KOPT-K1 (cell line): ENCODE results near the gene RCSD1.
A peak's percentile ranks its signal among the peaks of the same experiment; 100 is the strongest.

ENCODE experiments used
- H3K27ac ChIP-seq: fragments of 200-600 bp; sonication (generic); 2 replicates; pipeline ENCODE4 v1.5.1; 2016; ENCODE audit warnings: antibody characterized with exemption, mild to moderate bottlenecking, low read depth, low read length; ENCODE audit not compliant: poor library complexity, severe bottlenecking
- H3K36me3 ChIP-seq: fragments of 200-600 bp; sonication (generic); 2 replicates; pipeline ENCODE4 v1.5.1; 2017; ENCODE audit warnings: antibody characterized with exemption, mild to moderate bottlenecking, low read length, moderate library complexity; ENCODE audit not compliant: insufficient read depth
- H3K9me3 ChIP-seq: fragments of 200-600 bp; sonication (generic); 2 replicates; pipeline ENCODE4 v1.5.1; 2017; ENCODE audit warnings: antibody characterized with exemption, low read length, mild to moderate bottlenecking; ENCODE audit not compliant: insufficient read depth, poor library complexity, severe bottlenecking

RCSD1 gene

GRCh38 chr1:167695147-167695546 is 65.1 kb downstream of the RCSD1 start:
- Histone ChIP-seq H3K9me3 (no peaks in the 10 kb centered on the region), H3K36me3 (peaks cover 100% of the 10 kb centered on the region), H3K27ac (no peak overlapping the region)

DNA sequence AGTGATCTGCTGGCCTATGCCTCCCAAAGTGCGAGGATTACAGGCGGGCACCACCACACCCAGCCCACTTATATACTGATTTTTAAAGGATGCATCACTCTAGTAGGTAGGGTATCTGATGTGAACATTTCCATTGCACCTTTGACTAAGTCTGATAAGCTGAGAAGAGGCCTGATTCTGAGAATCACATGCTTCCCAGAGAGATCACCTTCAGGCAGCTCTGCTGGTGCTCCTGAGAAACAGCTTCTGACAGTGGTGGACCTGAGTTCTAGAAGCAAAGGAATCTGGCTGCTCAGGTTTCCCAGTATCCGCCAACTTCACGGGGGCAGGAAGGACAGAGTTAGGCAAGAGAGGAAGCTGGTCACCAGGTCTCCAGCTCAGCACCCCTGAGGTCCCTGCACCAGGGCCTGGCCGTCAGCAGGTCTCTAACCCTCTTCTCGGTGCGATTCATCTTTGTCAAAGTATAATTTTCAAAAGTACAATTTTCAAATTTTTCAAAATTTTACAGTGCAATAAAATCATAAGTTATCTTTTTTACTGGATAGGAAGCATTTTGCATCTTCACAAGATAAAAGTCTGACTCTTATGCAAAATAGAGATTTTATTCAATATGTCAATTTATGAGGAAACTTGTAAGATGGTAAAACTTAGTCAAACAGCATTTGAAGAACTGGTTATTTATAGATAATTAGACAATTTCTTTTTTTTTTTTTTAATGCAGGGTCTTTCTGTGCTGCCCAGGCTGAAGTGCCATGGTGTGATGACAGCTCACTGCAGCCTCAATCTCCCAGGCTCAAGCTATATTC is 65.9 kb downstream of the RCSD1 start:
- Histone ChIP-seq H3K36me3 (peaks cover 100% of the 10 kb centered on the region), H3K9me3 (no peaks in the 10 kb centered on the region), H3K27ac (no peak overlapping the region)

DNA sequence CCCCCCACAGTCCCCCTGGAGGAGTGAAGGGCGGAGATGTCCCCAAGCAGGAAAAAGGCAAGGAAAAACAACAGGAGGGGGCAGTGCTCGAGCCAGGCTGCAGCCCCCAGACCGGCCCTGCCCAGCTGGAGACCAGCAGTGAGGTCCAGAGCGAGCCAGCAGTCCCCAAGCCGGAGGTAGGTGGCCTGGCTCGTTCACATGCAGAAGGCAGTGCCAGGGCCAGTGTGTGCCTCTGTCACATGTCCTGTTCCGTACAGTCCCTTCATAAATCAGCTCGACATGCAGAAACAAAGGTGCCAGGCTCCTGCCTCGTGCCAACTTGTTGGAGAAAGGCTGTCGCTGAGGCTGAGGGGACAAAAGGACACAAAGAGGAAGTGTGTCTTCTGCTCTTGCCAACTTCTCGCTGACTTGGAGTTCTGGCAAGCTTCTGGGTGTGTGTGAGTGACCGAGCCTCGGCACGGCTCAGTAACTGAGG is 67.7 kb downstream of the RCSD1 start:
- no peak overlapping the region for H3K27ac ChIP-seq
- H3K36me3 ChIP-seq = peaks cover 100% of the 10 kb centered on the region
- no peaks in the 10 kb centered on the region for H3K9me3 ChIP-seq

- Histone ChIP-seq H3K27ac (no peak overlapping the region), H3K9me3 (no peaks in the 10 kb centered on the region), H3K36me3 (peaks cover 100% of the 10 kb centered on the region)
These were observed 68.3 kb downstream of the RCSD1 start for GRCh38 chr1:167698313-167698712.

DNA sequence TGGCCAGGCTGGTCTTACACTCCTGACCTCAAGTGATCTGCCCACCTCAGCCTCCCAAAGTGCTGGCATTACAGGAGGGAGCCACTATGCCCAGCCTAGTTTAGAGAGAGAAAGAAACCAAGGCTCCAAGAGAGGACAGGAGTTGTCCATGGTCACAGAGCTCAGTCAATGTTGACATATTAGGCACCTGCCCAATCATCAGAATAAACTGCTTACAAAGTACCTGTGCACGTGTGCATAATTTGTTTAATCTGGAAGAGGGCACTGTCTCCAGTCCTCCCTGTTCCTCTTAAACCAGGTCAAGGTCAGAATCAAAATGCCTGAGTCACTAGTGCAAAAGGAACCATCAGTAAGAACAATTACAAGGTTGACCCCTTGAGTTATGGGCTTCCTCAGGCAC is 71.5 kb downstream of the RCSD1 start:
- no peak overlapping the region for H3K27ac ChIP-seq
- H3K36me3 ChIP-seq = peaks cover 100% of the 10 kb centered on the region
- no peaks in the 10 kb centered on the region for H3K9me3 ChIP-seq

DNA sequence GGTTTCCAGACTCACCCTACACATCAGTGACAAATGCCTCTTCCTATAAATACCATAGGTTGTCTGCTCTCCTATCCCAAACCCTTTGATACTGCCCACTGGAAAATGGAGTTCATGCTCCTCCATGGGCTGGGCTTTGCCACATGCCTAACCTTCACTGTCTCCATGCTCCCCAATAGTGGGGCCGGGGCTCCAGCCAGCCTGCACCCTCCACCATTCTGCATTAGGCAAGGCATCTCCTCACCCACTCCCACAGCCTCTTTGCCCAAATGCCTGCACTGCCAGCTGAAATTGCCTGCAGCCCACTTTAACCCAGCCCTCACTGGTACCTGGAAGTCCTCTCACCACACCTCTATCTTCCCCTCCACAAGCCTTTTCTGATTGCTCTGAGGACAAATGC is 73.5 kb downstream of the RCSD1 start:
- Histone ChIP-seq H3K36me3 (peaks cover 88% of the 10 kb centered on the region), H3K9me3 (no peaks in the 10 kb centered on the region), H3K27ac (no peak overlapping the region)

DNA sequence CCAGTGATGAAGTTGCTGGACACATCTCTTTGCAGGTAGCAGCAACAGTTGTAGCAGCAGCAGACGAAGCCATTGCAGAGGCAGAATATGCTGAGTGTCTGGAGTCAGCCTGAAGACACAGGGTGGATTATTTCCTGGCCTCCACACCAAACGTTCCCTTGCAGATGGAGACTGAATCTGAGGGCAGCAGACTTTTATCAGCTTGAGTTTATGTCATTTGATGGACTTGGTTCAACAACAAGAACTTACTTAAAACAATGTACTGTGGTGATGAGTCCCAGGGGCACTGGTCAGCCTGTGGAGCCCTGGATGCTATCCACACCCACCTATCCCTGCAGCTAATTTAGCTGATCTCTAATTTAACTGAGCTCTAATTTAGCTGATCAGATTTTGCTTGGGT is 74.7 kb downstream of the RCSD1 start:
- H3K36me3 ChIP-seq = peaks cover 77% of the 10 kb centered on the region
- no peaks in the 10 kb centered on the region for H3K9me3 ChIP-seq
- no peak overlapping the region for H3K27ac ChIP-seq

DNA sequence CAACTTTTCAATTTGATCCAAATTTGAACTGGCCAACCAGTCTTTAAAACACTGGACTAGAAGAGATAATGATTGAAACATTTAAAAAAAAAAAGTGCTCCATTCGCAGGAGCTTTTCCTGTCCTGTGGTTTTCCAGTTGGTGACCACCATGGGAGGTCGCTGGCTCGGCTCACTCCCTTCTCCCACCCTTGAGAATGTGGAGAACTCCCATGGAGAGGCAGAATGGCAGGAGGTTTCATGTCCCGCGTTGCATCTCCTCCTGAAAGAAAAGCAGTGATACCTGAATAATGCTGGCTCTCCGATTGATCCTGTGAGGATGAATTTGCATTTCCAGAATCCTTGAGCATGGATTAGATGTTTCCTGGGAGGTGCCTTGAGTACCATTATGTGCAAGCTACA is 75.2 kb downstream of the RCSD1 start:
- H3K9me3 ChIP-seq = no peaks in the 10 kb centered on the region
- no peak overlapping the region for H3K27ac ChIP-seq
- H3K36me3 ChIP-seq = peaks cover 71% of the 10 kb centered on the region

DNA sequence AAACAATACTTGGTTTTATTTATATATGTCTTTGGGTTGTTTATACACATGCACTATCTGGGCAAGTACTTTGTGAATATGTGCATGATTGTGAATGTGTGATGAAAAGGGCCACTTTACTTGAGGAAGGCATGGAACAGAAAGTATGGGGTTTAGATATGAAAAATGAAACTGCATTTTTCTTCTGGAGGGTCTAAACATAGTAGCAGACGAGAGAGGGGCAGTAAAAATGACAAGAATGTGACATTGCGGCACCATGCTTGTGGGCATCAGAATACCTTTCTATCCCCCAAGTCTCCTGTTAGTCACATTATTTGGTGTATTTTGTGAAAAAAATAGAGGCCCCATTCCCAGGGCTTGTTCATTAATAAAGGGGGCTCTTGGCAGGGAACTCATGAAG is 76.3 kb downstream of the RCSD1 start:
- Histone ChIP-seq H3K27ac (no peak overlapping the region), H3K9me3 (no peaks in the 10 kb centered on the region), H3K36me3 (peaks cover 60% of the 10 kb centered on the region)

- H3K36me3 ChIP-seq = peaks cover 52% of the 10 kb centered on the region
- H3K9me3 ChIP-seq = no peaks in the 10 kb centered on the region
- no peak overlapping the region for H3K27ac ChIP-seq
These were observed 77.2 kb downstream of the RCSD1 start for GRCh38 chr1:167706931-167707877.

- no peak overlapping the region for H3K27ac ChIP-seq
- peaks cover 44% of the 10 kb centered on the region for H3K36me3 ChIP-seq
- H3K9me3 ChIP-seq = no peaks in the 10 kb centered on the region
These were observed 77.9 kb downstream of the RCSD1 start for GRCh38 chr1:167707942-167708341.

DNA sequence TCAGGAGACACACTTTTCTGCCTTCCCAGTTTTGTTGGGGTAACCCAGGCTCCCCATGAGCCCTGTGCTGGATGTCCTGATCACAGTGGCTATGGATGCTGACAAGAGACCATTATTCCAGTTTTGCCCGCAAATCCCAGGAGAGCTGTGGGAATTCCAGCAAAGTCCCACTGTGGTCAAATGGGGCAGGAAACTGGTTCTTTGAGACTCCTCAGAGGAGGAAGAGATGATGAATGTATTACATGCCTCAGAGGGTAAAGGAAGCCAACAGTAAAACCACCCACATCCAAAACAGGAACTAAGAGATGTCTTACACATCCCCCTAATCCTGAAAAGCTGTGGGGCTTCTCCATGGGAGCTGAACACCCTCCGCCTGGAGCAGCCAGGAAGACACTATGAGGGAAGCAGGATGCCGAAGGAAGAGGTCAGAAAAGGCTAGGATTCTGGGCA is 78.9 kb downstream of the RCSD1 start:
- no peaks in the 10 kb centered on the region for H3K9me3 ChIP-seq
- H3K27ac ChIP-seq = no peak overlapping the region
- peaks cover 34% of the 10 kb centered on the region for H3K36me3 ChIP-seq

DNA sequence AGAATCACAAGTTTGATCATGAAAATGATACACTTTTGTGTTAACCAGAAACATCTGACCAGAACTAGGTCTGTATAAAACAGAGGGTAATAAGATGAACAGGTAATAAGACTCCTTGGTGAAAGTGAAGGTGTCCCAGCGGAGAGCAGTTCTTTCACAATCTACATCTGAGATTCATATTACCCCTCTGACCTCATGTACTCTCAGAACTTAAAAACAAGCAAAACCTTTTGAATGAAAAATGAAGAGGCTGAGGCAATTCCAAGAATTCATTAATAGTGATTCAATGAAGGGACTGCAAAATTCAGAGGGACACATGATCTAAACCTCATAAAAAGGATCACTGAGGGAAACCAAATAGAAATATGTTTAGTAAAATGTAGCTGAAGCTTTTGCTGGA is 80.8 kb downstream of the RCSD1 start:
- Histone ChIP-seq H3K36me3 (peaks cover 15% of the 10 kb centered on the region), H3K9me3 (no peaks in the 10 kb centered on the region), H3K27ac (no peak overlapping the region)

DNA sequence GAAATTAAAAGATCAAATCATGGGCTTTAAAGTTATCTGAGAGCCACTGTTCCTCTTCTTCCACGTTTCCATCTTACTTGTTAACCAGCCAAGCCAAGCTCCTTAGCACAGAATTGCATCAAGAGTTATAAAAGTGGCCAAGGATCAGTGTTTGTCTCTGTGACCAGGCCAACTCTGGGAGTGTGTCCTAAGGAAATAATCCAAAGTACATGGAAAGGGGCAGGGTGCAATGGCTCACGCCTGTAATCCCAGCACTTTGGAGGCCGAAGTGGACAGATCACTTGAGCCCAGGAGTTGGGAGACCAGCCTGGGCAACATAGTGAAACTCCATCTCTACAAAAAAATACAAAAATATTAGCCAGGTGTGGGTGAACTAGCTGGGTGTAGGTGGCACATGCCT is 81.8 kb downstream of the RCSD1 start:
- no peak overlapping the region for H3K27ac ChIP-seq
- H3K9me3 ChIP-seq = no peaks in the 10 kb centered on the region
- H3K36me3 ChIP-seq = peaks cover 6% of the 10 kb centered on the region

DNA sequence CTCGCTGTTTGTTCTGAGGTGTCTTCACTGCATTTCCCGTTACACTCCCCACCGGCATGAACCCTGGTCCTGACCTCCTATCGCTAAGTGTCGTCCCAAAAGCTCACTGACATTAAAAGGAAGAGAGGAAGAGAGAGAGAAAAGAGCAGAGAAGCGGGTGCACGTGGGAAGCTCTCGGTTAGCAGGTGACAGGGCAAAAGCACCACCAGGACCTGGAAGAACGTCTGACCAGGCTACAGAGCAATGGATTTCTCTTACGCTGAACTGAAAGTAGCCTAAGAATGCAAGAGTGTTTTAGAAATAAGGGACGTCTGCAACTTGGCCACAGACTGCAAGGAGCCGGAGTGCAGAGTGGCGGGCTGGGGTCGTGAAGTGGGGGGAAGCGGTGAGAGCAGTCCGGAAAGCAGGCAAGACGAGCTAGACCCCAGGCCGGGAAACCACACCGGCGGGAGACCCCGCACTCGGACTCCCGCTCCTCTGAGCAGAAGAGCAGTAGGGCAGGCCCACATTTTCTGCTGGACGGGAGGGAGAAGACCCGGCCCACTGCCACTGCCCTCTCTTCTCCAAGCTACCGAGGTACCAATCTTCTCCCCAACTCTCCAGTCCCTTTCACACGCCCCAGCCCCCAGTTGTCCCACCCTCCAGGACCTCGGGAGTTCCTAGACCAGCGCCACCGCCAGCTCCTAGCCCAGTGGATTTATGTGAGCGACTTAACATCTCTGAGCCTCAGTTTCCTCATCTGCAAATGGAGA is 83.5 kb downstream of the RCSD1 start:
- Histone ChIP-seq H3K36me3 (no peaks in the 10 kb centered on the region), H3K27ac (peak overlapping the region; percentile 90), H3K9me3 (no peaks in the 10 kb centered on the region)
